ENCODE results near the gene CWC25.

- TF ChIP-seq POLR2A (IDR thresholded peaks at IDR 0.05) (no peak), CTCF (IDR thresholded peaks at IDR 0.05) (no peak)
Observed at GRCh38 chr17:38797158-38797490, 28.0 kb downstream of the CWC25 start.

All from heart left ventricle (tissue), 13 donors.